ENCODE data around the gene MMP14. TPM values are rescaled to one million over a fixed set of nuclear protein-coding genes. Genes with fewer than 3 reads are reported as not detected.

Gene MMP14
- total and polyA plus RNA-seq, 2 donors, result 21.2 to 69.5 TPM

DNA sequence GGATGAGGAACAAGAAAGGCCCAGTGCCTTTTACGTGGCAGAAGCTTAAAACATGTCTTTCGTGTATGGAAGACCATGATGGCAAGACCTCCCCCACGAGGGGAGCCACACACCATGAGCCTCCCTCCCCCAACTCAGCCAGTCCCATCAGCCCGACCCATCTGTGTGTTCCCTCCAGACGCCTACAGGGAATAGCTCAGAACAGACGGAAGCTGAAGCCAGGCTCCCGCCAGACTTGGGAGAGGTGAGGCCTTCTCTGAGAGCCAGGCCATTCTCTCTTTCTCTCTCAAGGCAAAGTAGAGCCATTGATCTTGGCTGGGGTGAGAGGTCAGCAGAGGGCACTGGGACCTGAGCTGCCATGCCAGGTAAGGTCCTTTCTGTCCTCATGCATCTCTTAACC, 56.1 kb downstream of the MMP14 start:
- DNase-seq (ENCODE audit: low read depth in 6 of 9, low spot score in 9 of 9), result no peak
- H3K36me3 ChIP-seq (ENCODE audit: control insufficient read depth in 2 of 2, insufficient read depth in 2 of 2, low read length in 1 of 2), result peaks cover 0 to 7% of the 10 kb centered on the region in 2 donors
- no peaks in the 10 kb centered on the region for H3K9me3 ChIP-seq (ENCODE audit: control insufficient read depth in 2 of 2, insufficient read depth in 1 of 2, low read length in 1 of 2)
- no peak overlapping the region for H3K27ac ChIP-seq (ENCODE audit: low read depth in 1 of 2, low read length in 1 of 2)
- WGBS, result 96% methylated on average over 7 of the region's 7 CpGs
- no peak overlapping the region for H3K4me3 ChIP-seq (ENCODE audit: low read length in 2 of 2)
- H3K4me1 ChIP-seq (ENCODE audit: control insufficient read depth in 2 of 2, insufficient read depth in 2 of 2, low read length in 2 of 2), result peaks cover 10 to 17% of the 10 kb centered on the region in 2 donors
- H3K27me3 ChIP-seq (ENCODE audit: control insufficient read depth in 2 of 2, insufficient read depth in 1 of 2, low read length in 1 of 2), result peaks cover 0 to 8% of the 10 kb centered on the region in 2 donors

DNA sequence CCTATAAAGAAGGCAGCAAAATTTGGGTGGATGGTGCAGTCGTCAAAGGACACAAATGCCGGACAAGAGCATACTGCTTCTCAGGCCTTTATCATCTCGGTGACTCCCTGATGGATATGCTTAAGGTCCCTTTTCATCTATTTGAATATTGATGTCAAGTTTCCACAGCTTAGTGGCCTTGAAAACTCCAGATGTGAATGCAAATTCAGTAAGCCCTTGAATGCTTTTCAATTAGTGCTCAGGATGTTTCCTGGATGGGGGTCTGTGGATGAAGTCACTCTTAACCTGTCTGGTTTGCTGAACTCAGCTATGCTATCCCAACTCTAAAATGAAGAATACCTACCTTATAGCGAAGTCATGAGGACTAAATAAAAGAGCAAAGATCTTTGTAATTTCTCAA, 57.3 kb downstream of the MMP14 start:
- DNase-seq (ENCODE audit: low read depth in 6 of 9, low spot score in 9 of 9), result no peak
- Histone ChIP-seq H3K27me3 (ENCODE audit: control insufficient read depth in 2 of 2, insufficient read depth in 1 of 2, low read length in 1 of 2) (no peaks in the 10 kb centered on the region), H3K4me3 (ENCODE audit: low read length in 2 of 2) (no peak overlapping the region), H3K4me1 (ENCODE audit: control insufficient read depth in 2 of 2, insufficient read depth in 2 of 2, low read length in 2 of 2) (peaks cover 1 to 5% of the 10 kb centered on the region in 2 donors), H3K27ac (ENCODE audit: low read depth in 1 of 2, low read length in 1 of 2) (no peak overlapping the region), H3K9me3 (ENCODE audit: control insufficient read depth in 2 of 2, insufficient read depth in 1 of 2, low read length in 1 of 2) (no peaks in the 10 kb centered on the region), H3K36me3 (ENCODE audit: control insufficient read depth in 2 of 2, insufficient read depth in 2 of 2, low read length in 1 of 2) (peaks cover 4 to 14% of the 10 kb centered on the region in 2 donors)
- 98% methylated on average over 4 of the region's 4 CpGs for WGBS

DNA sequence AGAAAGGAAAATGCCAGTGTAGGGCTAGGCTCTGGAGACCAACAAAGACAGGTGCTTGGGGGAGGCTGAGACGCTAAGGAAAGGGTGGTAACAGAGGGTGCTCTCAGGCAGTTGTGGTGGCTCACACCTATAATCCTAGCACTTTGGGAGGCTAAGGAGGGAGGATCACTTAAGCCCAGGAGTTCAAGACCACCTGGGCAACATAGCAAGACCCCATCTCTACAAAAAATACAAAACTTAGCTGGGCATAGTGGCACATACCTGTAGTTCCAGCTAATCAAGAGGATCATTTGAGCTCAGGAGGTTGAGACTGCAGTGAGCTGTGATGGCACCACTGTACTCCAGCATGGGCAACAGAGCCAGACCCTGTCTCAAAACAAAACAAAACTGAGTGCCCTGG, 59.0 kb downstream of the MMP14 start:
- WGBS, result 100% methylated on average over 1 of the region's 1 CpG
- no peak overlapping the region for H3K4me3 ChIP-seq (ENCODE audit: low read length in 2 of 2)

DNA sequence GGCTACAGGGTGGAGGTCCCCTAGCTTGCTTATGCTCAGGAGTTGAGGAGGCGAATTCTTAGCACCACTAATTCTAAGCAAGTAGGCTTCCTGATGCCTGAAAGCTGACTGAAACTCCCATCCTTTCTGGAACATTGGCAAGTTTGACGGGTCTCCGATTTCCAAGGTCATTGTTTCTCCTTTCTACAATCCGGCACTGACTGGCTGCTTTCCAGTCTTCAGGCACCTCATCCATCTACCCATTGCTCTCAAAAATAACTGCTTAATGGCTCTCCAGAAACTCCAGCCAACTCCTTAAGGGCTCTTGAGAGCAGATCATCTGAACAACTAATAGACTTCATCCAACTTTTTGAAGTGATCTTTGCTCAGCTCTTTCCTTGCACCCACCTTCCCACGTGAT, 60.0 kb downstream of the MMP14 start:
- DNase-seq (ENCODE audit: low read depth in 6 of 9, low spot score in 9 of 9), result no peak
- no peak overlapping the region for H3K27ac ChIP-seq (ENCODE audit: low read depth in 1 of 2, low read length in 1 of 2)
- H3K4me3 ChIP-seq (ENCODE audit: low read length in 2 of 2), result no peak overlapping the region
- no peaks in the 10 kb centered on the region for H3K27me3 ChIP-seq (ENCODE audit: control insufficient read depth in 2 of 2, insufficient read depth in 1 of 2, low read length in 1 of 2)
- peaks cover 11 to 33% of the 10 kb centered on the region in 2 donors for H3K36me3 ChIP-seq (ENCODE audit: control insufficient read depth in 2 of 2, insufficient read depth in 2 of 2, low read length in 1 of 2)
- peaks cover 0 to 3% of the 10 kb centered on the region in 2 donors for H3K4me1 ChIP-seq (ENCODE audit: control insufficient read depth in 2 of 2, insufficient read depth in 2 of 2, low read length in 2 of 2)
- WGBS, result 96% methylated on average over 5 of the region's 5 CpGs
- H3K9me3 ChIP-seq (ENCODE audit: control insufficient read depth in 2 of 2, insufficient read depth in 1 of 2, low read length in 1 of 2), result no peaks in the 10 kb centered on the region

More for the DNA sequence above, 59.0 kb downstream of the MMP14 start:
- H3K27me3 ChIP-seq (ENCODE audit: control insufficient read depth in 2 of 2, insufficient read depth in 1 of 2, low read length in 1 of 2), result no peaks in the 10 kb centered on the region
- no peak for DNase-seq (ENCODE audit: low read depth in 6 of 9, low spot score in 9 of 9)
- peaks cover 0 to 3% of the 10 kb centered on the region in 2 donors for H3K4me1 ChIP-seq (ENCODE audit: control insufficient read depth in 2 of 2, insufficient read depth in 2 of 2, low read length in 2 of 2)
- no peaks in the 10 kb centered on the region for H3K9me3 ChIP-seq (ENCODE audit: control insufficient read depth in 2 of 2, insufficient read depth in 1 of 2, low read length in 1 of 2)
- no peak overlapping the region for H3K27ac ChIP-seq (ENCODE audit: low read depth in 1 of 2, low read length in 1 of 2)
- peaks cover 4 to 24% of the 10 kb centered on the region in 2 donors for H3K36me3 ChIP-seq (ENCODE audit: control insufficient read depth in 2 of 2, insufficient read depth in 2 of 2, low read length in 1 of 2)

DNA sequence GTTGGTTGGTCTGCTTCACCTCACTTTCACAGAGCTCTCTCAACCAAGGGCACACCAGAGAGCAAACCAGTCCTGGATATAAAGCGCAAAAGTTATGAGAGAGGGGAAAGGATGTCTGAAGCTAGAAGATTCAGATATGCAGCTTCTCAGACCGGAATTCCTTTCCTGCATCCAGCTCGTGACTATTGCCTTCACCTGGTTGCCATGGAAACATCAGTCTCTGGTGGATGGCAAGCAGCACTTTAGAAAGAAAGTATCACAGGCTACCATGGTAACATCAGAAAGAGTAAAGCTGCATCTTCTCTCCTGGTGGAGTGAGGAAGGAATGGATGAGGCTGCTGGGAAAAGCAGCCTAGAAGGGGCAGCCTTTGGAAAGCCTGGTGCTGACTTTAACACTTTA, 60.4 kb downstream of the MMP14 start:
- no peak for DNase-seq (ENCODE audit: low read depth in 6 of 9, low spot score in 9 of 9)
- no peak overlapping the region for H3K27ac ChIP-seq (ENCODE audit: low read depth in 1 of 2, low read length in 1 of 2)
- H3K27me3 ChIP-seq (ENCODE audit: control insufficient read depth in 2 of 2, insufficient read depth in 1 of 2, low read length in 1 of 2), result no peaks in the 10 kb centered on the region
- 93% methylated on average over 3 of the region's 3 CpGs for WGBS
- H3K36me3 ChIP-seq (ENCODE audit: control insufficient read depth in 2 of 2, insufficient read depth in 2 of 2, low read length in 1 of 2), result peaks cover 15 to 37% of the 10 kb centered on the region in 2 donors
- H3K9me3 ChIP-seq (ENCODE audit: control insufficient read depth in 2 of 2, insufficient read depth in 1 of 2, low read length in 1 of 2), result no peaks in the 10 kb centered on the region
- peaks cover 0 to 3% of the 10 kb centered on the region in 2 donors for H3K4me1 ChIP-seq (ENCODE audit: control insufficient read depth in 2 of 2, insufficient read depth in 2 of 2, low read length in 2 of 2)
- H3K4me3 ChIP-seq (ENCODE audit: low read length in 2 of 2), result no peak overlapping the region

DNA sequence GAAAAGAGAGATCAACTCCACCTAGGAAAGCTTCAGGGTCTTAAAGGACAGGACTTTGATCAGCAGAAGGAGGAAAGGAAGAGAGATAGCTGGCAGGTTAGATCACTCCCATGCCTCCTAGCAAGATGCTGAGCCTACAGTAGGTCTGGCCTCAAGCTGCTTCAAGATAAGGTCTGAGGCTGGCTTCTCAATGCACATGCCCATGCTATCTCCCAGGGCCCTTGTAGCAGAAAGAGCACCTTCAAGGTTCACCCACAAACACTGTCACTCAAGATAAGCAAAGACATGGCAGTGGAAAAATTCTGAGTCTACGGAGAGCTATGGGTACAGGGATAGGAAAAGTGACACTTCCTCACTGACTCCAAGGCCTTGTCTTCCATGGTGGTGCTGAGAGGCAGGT, 61.0 kb downstream of the MMP14 start:
- peaks cover 0 to 3% of the 10 kb centered on the region in 2 donors for H3K4me1 ChIP-seq (ENCODE audit: control insufficient read depth in 2 of 2, insufficient read depth in 2 of 2, low read length in 2 of 2)
- H3K4me3 ChIP-seq (ENCODE audit: low read length in 2 of 2), result no peak overlapping the region
- no peak for DNase-seq (ENCODE audit: low read depth in 6 of 9, low spot score in 9 of 9)
- H3K27ac ChIP-seq (ENCODE audit: low read depth in 1 of 2, low read length in 1 of 2), result no peak overlapping the region
- H3K9me3 ChIP-seq (ENCODE audit: control insufficient read depth in 2 of 2, insufficient read depth in 1 of 2, low read length in 1 of 2), result no peaks in the 10 kb centered on the region
- no peaks in the 10 kb centered on the region for H3K27me3 ChIP-seq (ENCODE audit: control insufficient read depth in 2 of 2, insufficient read depth in 1 of 2, low read length in 1 of 2)
- 99% methylated on average over 1 of the region's 1 CpG for WGBS
- H3K36me3 ChIP-seq (ENCODE audit: control insufficient read depth in 2 of 2, insufficient read depth in 2 of 2, low read length in 1 of 2), result peaks cover 21 to 43% of the 10 kb centered on the region in 2 donors

Other genes starting within 250 kb of the MMP14 start
- 220 TPM for gene DAD1, start 247.4 kb upstream of the MMP14 start, total RNA-seq
- gene DAD1, start 247.4 kb upstream of the MMP14 start, polyA plus RNA-seq, result 237 TPM
- 3.4 TPM for gene ABHD4, start 238.3 kb upstream of the MMP14 start, total RNA-seq
- gene ABHD4, start 238.3 kb upstream of the MMP14 start, polyA plus RNA-seq, result 9.3 TPM
- gene OR6J1, start 192.2 kb upstream of the MMP14 start, total RNA-seq, result not detected
- gene OR6J1, start 192.2 kb upstream of the MMP14 start, polyA plus RNA-seq, result under 0.01 TPM
- gene OXA1L, start 69.9 kb upstream of the MMP14 start, total RNA-seq, result 85.7 TPM
- 81.8 TPM for gene OXA1L, start 69.9 kb upstream of the MMP14 start, polyA plus RNA-seq
- 10.7 TPM for gene SLC7A7, start 21.1 kb upstream of the MMP14 start, total RNA-seq
- 16.7 TPM for gene SLC7A7, start 21.1 kb upstream of the MMP14 start, polyA plus RNA-seq
- gene MRPL52, start 6.7 kb upstream of the MMP14 start, total RNA-seq, result 114 TPM
- gene MRPL52, start 6.7 kb upstream of the MMP14 start, polyA plus RNA-seq, result 121 TPM
- gene LRP10, start 35.2 kb downstream of the MMP14 start, total RNA-seq, result 11.4 TPM
- 18.6 TPM for gene LRP10, start 35.2 kb downstream of the MMP14 start, polyA plus RNA-seq
- gene REM2, start 46.6 kb downstream of the MMP14 start, total RNA-seq, result 0.47 TPM
- gene REM2, start 46.6 kb downstream of the MMP14 start, polyA plus RNA-seq, result 3.2 TPM
- 85.2 TPM for gene RBM23, start 82.6 kb downstream of the MMP14 start, total RNA-seq
- gene RBM23, start 82.6 kb downstream of the MMP14 start, polyA plus RNA-seq, result 41.8 TPM
- gene PRMT5, start 92.8 kb downstream of the MMP14 start, total RNA-seq, result 76.4 TPM
- 31.8 TPM for gene PRMT5, start 92.8 kb downstream of the MMP14 start, polyA plus RNA-seq
- gene HAUS4, start 120.5 kb downstream of the MMP14 start, total RNA-seq, result 51.1 TPM
- gene HAUS4, start 120.5 kb downstream of the MMP14 start, polyA plus RNA-seq, result 30.5 TPM
- gene AJUBA, start 146.0 kb downstream of the MMP14 start, total RNA-seq, result 14.4 TPM
- 22.4 TPM for gene AJUBA, start 146.0 kb downstream of the MMP14 start, polyA plus RNA-seq
- gene C14orf93, start 173.6 kb downstream of the MMP14 start, total RNA-seq, result 23.8 TPM
- 17.5 TPM for gene C14orf93, start 173.6 kb downstream of the MMP14 start, polyA plus RNA-seq
- gene PSMB5, start 198.3 kb downstream of the MMP14 start, total RNA-seq, result 93.4 TPM
- 71.0 TPM for gene PSMB5, start 198.3 kb downstream of the MMP14 start, polyA plus RNA-seq
- 48.7 TPM for gene PSMB11, start 205.6 kb downstream of the MMP14 start, total RNA-seq
- gene PSMB11, start 205.6 kb downstream of the MMP14 start, polyA plus RNA-seq, result 0.62 TPM
- gene CDH24, start 220.9 kb downstream of the MMP14 start, total RNA-seq, result 2.8 TPM
- 7.0 TPM for gene CDH24, start 220.9 kb downstream of the MMP14 start, polyA plus RNA-seq

Data from thymus (tissue), 11 donors.